ENCODE measurements around the gene ANAPC15. TPM values are rescaled to one million over a fixed set of nuclear protein-coding genes. Genes with fewer than 3 reads are reported as not detected.
A peak's percentile ranks its signal among the peaks of the same experiment; 100 is the strongest.

ANAPC15 gene
- total and polyA plus RNA-seq, 2 of the 13 experiments (the other 11 are each of a cell fraction or from before 2014, with no cell fraction given), result 18.8 to 25.7 TPM

DNA sequence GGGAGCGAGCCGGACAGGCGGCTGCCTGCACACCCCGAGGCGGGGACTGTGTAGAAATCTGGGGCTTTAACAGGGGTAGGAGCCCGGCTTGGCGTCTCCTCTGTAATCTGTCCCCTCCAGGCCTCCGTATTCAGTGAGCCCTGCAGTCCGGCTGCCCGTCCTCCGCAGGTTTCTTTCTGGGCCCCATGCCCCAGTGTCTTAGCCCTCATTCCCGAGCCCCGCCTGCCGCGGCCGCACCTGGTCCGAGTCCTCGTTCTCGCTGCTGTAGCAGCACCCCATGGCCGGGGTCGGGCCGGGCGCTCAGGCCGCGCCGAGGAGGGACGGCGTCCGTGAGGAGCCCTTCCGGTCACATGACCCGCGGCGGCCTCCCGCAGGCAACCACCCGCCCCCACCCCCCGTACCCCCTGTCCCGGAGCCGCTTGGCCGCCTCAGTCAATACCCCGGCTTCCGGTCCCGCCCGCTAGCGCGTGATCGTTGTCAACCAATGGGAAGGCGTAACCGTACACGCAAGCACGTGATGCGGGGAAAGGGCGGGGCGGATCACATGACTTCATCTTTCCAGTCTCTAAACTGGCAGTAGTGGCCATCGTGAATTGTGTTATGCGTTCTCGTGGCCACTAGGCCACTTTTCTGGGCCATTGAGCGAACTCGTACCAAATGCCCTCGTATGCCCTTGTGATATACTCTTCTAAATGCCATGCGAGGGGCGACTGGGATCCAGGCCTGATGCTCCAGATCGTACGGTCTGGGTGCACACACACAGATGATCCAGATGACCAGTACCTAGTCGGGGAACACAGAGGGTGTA lies 9.3 kb downstream of the ANAPC15 start, which contains the start of gene LAMTOR1 (continued):
- no peak for TF ChIP-seq ZNF136 (CRISPR knock-in tag; IDR thresholded peaks at IDR 0.05; ENCODE audit: low read depth)
- TF ChIP-seq, protein P1, sequence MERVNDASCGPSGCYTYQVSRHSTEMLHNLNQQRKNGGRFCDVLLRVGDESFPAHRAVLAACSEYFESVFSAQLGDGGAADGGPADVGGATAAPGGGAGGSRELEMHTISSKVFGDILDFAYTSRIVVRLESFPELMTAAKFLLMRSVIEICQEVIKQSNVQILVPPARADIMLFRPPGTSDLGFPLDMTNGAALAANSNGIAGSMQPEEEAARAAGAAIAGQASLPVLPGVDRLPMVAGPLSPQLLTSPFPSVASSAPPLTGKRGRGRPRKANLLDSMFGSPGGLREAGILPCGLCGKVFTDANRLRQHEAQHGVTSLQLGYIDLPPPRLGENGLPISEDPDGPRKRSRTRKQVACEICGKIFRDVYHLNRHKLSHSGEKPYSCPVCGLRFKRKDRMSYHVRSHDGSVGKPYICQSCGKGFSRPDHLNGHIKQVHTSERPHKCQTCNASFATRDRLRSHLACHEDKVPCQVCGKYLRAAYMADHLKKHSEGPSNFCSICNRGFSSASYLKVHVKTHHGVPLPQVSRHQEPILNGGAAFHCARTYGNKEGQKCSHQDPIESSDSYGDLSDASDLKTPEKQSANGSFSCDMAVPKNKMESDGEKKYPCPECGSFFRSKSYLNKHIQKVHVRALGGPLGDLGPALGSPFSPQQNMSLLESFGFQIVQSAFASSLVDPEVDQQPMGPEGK (CRISPR knock-in tag; IDR thresholded peaks at IDR 0.05), result peak; percentile 76
- peak; percentile 56; the same call in 1 of the 2 replicates for TF ChIP-seq PHF21A (CRISPR knock-in tag; IDR thresholded peaks at IDR 0.05)
- TF ChIP-seq HOXA9 (CRISPR knock-in tag; IDR thresholded peaks at IDR 0.05; ENCODE audit: borderline replicate concordance), result peak; percentile 32; the same call in 1 of the 2 replicates
- TF ChIP-seq, protein P2, sequence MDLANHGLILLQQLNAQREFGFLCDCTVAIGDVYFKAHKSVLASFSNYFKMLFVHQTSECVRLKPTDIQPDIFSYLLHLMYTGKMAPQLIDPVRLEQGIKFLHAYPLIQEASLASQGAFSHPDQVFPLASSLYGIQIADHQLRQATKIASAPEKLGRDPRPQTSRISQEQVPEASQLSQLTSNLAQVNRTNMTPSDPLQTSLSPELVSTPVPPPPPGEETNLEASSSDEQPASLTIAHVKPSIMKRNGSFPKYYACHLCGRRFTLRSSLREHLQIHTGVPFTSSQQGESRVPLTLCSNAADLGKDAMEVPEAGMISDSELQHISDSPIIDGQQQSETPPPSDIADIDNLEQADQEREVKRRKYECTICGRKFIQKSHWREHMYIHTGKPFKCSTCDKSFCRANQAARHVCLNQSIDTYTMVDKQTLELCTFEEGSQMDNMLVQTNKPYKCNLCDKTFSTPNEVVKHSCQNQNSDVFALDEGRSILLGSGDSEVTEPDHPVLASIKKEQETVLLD (CRISPR knock-in tag; IDR thresholded peaks at IDR 0.05; ENCODE audit: low read depth), result no peak
- TF ChIP-seq SP1 (IDR thresholded peaks at IDR 0.05), result no peak
- TF ChIP-seq SP1 (CRISPR knock-in tag; IDR thresholded peaks at IDR 0.05), result peak; percentile 72
- peak; percentile 60 for TF ChIP-seq HOXA5 (CRISPR knock-in tag; IDR thresholded peaks at IDR 0.05)
- TF ChIP-seq, protein P3, sequence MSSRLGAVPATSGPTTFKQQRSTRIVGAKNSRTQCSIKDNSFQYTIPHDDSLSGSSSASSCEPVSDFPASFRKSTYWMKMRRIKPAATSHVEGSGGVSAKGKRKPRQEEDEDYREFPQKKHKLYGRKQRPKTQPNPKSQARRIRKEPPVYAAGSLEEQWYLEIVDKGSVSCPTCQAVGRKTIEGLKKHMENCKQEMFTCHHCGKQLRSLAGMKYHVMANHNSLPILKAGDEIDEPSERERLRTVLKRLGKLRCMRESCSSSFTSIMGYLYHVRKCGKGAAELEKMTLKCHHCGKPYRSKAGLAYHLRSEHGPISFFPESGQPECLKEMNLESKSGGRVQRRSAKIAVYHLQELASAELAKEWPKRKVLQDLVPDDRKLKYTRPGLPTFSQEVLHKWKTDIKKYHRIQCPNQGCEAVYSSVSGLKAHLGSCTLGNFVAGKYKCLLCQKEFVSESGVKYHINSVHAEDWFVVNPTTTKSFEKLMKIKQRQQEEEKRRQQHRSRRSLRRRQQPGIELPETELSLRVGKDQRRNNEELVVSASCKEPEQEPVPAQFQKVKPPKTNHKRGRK (CRISPR knock-in tag; IDR thresholded peaks at IDR 0.05), result no peak
- peak; percentile 66 for TF ChIP-seq JARID2 (CRISPR knock-in tag; IDR thresholded peaks at IDR 0.05; ENCODE audit: insufficient replicate concordance)
- TF ChIP-seq CCDC6 (CRISPR knock-in tag; IDR thresholded peaks at IDR 0.05), result no peak; the same call in 1 of the 2 replicates
- TF ChIP-seq RFX1 (IDR thresholded peaks at IDR 0.05), result no peak
- no peak for TF ChIP-seq RFXANK (CRISPR knock-in tag; IDR thresholded peaks at IDR 0.05)
- TF ChIP-seq ZKSCAN1 (IDR thresholded peaks at IDR 0.05; ENCODE audit: low read length), result no peak
- TF ChIP-seq FIP1L1 (IDR thresholded peaks at IDR 0.05; ENCODE audit: borderline replicate concordance, insufficient read depth, low read depth, low read length), result no peak
- peak; percentile 90 for TF ChIP-seq THAP11 (CRISPR knock-in tag; IDR thresholded peaks at IDR 0.05)
- TF ChIP-seq RNF2 (conservative IDR thresholded peaks at IDR 0.05; ENCODE audit: low read depth), result peak; percentile 87; the same call in 1 of the 2 replicates
- TF ChIP-seq U2AF1 (optimal IDR thresholded peaks at IDR 0.05; ENCODE audit: low read depth, low read length), result no peak
- TF ChIP-seq TCF7 (IDR thresholded peaks at IDR 0.05; ENCODE audit: low read depth), result no peak
- TF ChIP-seq ZKSCAN8 (CRISPR knock-in tag; IDR thresholded peaks at IDR 0.05; ENCODE audit: borderline replicate concordance), result peak; percentile 48; the same call in 1 of the 2 replicates
- TF ChIP-seq NCOA5 (CRISPR knock-in tag; IDR thresholded peaks at IDR 0.05), result no peak
- TF ChIP-seq ZNF737 (CRISPR knock-in tag; IDR thresholded peaks at IDR 0.05; ENCODE audit: borderline replicate concordance), result no peak
- no peak; the same call in 1 of the 2 replicates for TF ChIP-seq SMC3 (IDR thresholded peaks at IDR 0.05; ENCODE audit: low read length)
- TF ChIP-seq, protein P4, sequence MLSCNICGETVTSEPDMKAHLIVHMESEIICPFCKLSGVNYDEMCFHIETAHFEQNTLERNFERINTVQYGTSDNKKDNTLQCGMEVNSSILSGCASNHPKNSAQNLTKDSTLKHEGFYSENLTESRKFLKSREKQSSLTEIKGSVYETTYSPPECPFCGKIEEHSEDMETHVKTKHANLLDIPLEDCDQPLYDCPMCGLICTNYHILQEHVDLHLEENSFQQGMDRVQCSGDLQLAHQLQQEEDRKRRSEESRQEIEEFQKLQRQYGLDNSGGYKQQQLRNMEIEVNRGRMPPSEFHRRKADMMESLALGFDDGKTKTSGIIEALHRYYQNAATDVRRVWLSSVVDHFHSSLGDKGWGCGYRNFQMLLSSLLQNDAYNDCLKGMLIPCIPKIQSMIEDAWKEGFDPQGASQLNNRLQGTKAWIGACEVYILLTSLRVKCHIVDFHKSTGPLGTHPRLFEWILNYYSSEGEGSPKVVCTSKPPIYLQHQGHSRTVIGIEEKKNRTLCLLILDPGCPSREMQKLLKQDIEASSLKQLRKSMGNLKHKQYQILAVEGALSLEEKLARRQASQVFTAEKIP (CRISPR knock-in tag; IDR thresholded peaks at IDR 0.05; ENCODE audit: borderline replicate concordance), result no peak
- peak; percentile 84; the same call in 1 of the 2 replicates for TF ChIP-seq FOXK1 (CRISPR knock-in tag; IDR thresholded peaks at IDR 0.05; ENCODE audit: borderline replicate concordance, low read depth)
